Duodenal mucosa (tissue), 2 donors: ENCODE data around the gene CPED1.

Source experiments
- H3K27ac ChIP-seq: one replicate; pipeline ENCODE4 v1.7.0; 2013; ENCODE audit warnings: low read depth, low read length
- H3K27me3 ChIP-seq, 2 donors: one replicate each; pipeline ENCODE4 v1.7.0; 2013; ENCODE audit warnings: low read length in 2 of 2, control low read depth in 1 of 2; ENCODE audit not compliant: insufficient read depth in 2 of 2, control insufficient read depth in 1 of 2
- H3K36me3 ChIP-seq, 2 donors: one replicate each; pipeline ENCODE4 v1.7.0; 2013; ENCODE audit warnings: low read length in 2 of 2, control low read depth in 1 of 2; ENCODE audit not compliant: insufficient read depth in 2 of 2, control insufficient read depth in 1 of 2
- H3K4me1 ChIP-seq, 2 donors: one replicate each; pipeline ENCODE4 v1.7.0; 2013; ENCODE audit warnings: low read length in 2 of 2, control low read depth in 1 of 2; ENCODE audit not compliant: insufficient read depth in 2 of 2, control insufficient read depth in 1 of 2
- H3K4me3 ChIP-seq, 2 donors: one replicate each; pipeline ENCODE4 v1.7.0; 2013; ENCODE audit warnings: low read length in 2 of 2, low read depth in 1 of 2
- H3K9ac ChIP-seq, 2 donors: one replicate each; pipeline ENCODE4 v1.7.0; 2013; ENCODE audit warnings: low read length in 2 of 2, low read depth in 1 of 2
- H3K9me3 ChIP-seq, 2 donors: one replicate each; pipeline ENCODE4 v1.7.0; 2013; ENCODE audit warnings: low read length in 2 of 2, control low read depth in 1 of 2; ENCODE audit not compliant: control insufficient read depth in 1 of 2

CPED1 gene

DNA sequence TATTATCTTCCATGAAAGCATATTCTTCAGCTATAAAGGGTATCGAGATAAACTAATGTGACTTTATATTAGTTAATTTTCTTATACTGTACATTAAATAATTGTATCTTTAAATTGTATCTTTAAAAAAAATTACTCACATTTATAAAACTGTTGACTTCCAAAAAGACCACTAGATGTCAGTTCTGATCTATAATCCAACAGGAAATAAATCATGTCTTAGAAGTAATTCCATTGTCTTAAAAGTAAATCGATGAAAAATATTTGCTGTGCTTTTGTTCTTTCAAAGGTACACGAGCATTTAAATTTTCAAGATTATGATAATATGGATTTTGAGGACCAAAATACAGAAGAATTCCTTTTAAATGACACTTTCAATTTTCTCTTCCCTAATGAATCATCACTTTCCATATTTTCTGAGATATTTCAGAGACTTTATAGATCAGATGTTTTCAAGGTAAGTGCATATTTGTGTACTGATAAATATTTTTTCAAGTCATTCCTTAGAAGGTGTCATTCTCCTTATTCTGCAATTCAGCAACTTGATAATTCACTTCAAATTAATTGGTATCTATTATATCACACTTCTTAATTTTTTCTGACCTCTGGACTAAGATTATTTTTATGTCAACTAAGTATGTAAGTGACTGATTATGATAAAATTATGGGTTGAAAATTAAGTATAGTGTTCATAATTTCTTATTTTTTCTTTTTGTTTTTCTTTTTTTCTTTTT is 138.5 kb downstream of the CPED1 start:
- no peaks in the 10 kb centered on the region for H3K9me3 ChIP-seq
- no peaks in the 10 kb centered on the region for H3K4me1 ChIP-seq
- no peak overlapping the region for H3K4me3 ChIP-seq
- no peaks in the 10 kb centered on the region for H3K27me3 ChIP-seq
- H3K9ac ChIP-seq, result no peak overlapping the region
- no peaks in the 10 kb centered on the region for H3K36me3 ChIP-seq
- no peak overlapping the region for H3K27ac ChIP-seq

DNA sequence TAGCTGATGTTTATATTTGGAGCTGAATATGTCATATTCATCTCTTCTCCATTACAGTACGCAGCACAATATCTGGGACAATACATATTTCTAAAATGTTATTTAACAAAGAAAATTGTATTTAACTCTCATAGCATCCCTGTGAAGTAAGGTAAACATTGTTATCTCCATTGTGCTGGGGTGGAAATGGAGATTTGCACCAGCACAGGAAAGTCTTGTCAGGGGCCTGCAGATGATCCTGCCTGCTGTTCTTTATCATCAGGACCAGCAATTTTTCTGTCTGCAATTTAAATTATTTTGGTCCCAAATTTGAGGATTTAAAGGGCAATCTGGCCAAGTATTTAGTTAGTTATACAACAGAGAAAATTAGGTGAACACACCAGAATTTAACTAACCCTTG is 144.4 kb downstream of the CPED1 start:
- H3K4me1 ChIP-seq, result no peaks in the 10 kb centered on the region
- H3K27ac ChIP-seq, result no peak overlapping the region
- no peak overlapping the region for H3K9ac ChIP-seq
- H3K27me3 ChIP-seq, result no peaks in the 10 kb centered on the region
- no peak overlapping the region for H3K4me3 ChIP-seq
- H3K36me3 ChIP-seq, result no peaks in the 10 kb centered on the region
- no peaks in the 10 kb centered on the region for H3K9me3 ChIP-seq

- Histone ChIP-seq H3K4me3 (no peak overlapping the region), H3K4me1 (no peaks in the 10 kb centered on the region), H3K36me3 (no peaks in the 10 kb centered on the region), H3K27me3 (no peaks in the 10 kb centered on the region), H3K9ac (no peak overlapping the region), H3K9me3 (no peaks in the 10 kb centered on the region), H3K27ac (no peak overlapping the region)
Observed at GRCh38 chr7:121133444-121133843, 144.9 kb downstream of the CPED1 start.

- no peak overlapping the region for H3K4me3 ChIP-seq
- H3K36me3 ChIP-seq, result no peaks in the 10 kb centered on the region
- no peak overlapping the region for H3K27ac ChIP-seq
- H3K27me3 ChIP-seq, result no peaks in the 10 kb centered on the region
- H3K9ac ChIP-seq, result no peak overlapping the region
- H3K9me3 ChIP-seq, result no peaks in the 10 kb centered on the region
- H3K4me1 ChIP-seq, result no peaks in the 10 kb centered on the region
Observed at GRCh38 chr7:121137580-121137979, 149.1 kb downstream of the CPED1 start.

DNA sequence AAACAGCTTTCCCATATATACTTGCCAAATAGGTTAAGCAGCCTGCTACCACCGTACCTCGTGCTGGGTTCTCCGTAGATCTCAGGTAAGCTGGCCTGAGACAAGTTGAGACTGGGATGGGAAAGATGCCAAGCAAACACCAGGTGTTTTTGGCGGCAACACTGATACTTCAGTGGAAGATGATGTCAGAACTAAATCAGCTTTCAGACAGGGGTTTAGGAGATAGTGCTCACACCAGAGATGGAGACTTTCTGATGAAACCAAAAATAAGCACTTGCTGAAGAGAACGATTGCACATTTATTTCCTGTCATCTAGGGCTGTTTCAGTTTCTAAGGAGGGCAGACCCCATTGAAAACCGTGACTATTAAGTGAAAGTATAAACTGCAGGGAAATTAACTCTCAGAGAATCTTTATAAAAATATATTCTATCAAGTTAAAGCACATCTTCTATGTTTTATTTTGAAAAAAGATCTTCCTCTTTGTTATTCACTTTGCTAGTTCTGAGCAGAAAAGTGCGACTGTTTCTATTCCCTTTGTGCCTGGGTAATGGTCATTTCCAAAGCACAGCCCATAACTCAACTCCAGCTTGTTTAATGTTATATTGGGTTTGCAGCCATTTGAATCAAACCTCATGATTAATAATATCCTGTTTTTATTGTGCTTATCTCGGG is 149.9 kb downstream of the CPED1 start:
- Histone ChIP-seq H3K27ac (no peak overlapping the region), H3K36me3 (no peaks in the 10 kb centered on the region), H3K27me3 (no peaks in the 10 kb centered on the region), H3K4me3 (no peak overlapping the region), H3K4me1 (no peaks in the 10 kb centered on the region), H3K9me3 (no peaks in the 10 kb centered on the region), H3K9ac (no peak overlapping the region)

DNA sequence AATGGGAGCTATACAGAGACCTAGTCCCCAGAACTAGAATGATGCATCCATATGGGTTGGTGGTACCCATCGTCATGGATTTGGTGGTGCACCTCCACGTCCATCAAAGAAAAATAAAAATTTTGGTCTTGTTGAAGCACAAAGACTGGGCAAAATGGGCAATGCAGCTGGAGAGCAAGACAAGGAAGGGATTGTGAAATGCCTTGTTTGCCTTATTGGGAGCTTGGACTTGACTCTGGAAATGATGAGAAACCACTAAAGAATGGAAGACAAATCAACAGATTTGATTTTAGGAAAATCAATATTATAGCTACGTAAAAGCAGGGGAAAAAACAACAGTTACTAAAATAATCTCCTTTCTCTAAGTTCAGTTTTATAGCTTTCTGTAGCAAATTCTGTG is 150.9 kb downstream of the CPED1 start:
- Histone ChIP-seq H3K4me1 (no peaks in the 10 kb centered on the region), H3K9ac (no peak overlapping the region), H3K27ac (no peak overlapping the region), H3K27me3 (no peaks in the 10 kb centered on the region), H3K36me3 (no peaks in the 10 kb centered on the region), H3K9me3 (no peaks in the 10 kb centered on the region), H3K4me3 (no peak overlapping the region)

DNA sequence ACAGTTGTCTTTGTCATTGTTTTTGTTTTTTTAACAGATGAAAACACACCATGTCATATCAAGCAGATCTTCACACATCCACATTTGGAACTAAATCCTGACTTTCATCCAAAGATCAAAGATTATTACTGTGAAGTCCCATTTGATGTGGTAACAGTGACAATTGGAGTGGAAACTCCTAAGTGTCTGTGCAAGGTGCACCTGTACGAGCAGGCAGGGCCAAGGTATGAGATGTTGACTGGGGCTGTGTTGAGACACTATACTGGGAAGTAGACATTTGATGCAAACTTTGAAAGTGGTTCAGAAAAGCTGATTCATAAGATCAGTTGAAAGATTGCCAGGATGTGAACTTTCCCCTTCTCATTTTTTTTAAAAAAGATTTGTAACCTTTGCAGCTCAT is 152.3 kb downstream of the CPED1 start:
- no peak overlapping the region for H3K9ac ChIP-seq
- no peaks in the 10 kb centered on the region for H3K9me3 ChIP-seq
- H3K27ac ChIP-seq, result no peak overlapping the region
- H3K4me1 ChIP-seq, result no peaks in the 10 kb centered on the region
- H3K36me3 ChIP-seq, result no peaks in the 10 kb centered on the region
- H3K4me3 ChIP-seq, result no peak overlapping the region
- no peaks in the 10 kb centered on the region for H3K27me3 ChIP-seq

DNA sequence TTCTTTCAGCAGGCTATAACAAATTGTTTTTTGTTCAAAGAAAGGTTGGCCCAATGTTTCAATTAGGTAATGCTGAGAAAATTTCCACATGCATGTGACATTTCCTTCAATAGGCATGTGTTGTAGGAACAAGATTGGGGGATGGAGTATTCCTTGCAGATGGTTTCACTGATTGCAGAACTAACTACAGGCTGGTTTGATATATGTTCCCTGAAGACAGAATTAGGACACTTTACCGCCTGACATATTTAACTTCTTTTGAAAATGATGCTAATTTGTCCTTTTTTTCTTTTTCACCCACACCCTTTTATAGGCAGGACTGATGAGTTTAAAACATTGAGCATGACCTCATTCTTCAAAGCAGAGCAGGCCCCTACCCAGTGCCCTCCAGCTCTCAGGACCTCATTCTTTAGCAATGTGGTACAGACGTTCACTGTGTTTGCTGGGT is 163.3 kb downstream of the CPED1 start:
- no peak overlapping the region for H3K9ac ChIP-seq
- no peaks in the 10 kb centered on the region for H3K4me1 ChIP-seq
- no peak overlapping the region for H3K4me3 ChIP-seq
- H3K27me3 ChIP-seq, result no peaks in the 10 kb centered on the region
- H3K27ac ChIP-seq, result no peak overlapping the region
- H3K9me3 ChIP-seq, result no peaks in the 10 kb centered on the region
- H3K36me3 ChIP-seq, result no peaks in the 10 kb centered on the region

DNA sequence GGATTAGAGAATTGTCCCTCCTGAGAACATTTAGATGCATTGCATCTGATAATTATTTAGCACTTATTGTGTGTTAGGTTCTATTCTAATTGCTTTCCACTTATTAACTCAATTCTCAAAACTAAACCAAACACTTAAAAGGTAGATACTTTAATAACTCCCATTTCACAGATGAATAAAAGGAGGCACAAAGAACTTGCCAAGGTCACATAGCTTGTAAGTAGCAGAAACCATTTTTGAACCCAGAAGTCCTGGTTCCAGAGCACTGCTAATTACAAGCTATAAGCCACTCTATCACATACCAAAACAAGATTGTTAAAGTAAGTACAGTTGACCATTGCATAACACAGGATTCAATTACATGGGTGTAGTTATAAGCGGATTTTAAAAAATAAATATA is 164.9 kb downstream of the CPED1 start:
- Histone ChIP-seq H3K9me3 (no peaks in the 10 kb centered on the region), H3K36me3 (no peaks in the 10 kb centered on the region), H3K4me1 (no peaks in the 10 kb centered on the region), H3K27ac (no peak overlapping the region), H3K9ac (no peak overlapping the region), H3K27me3 (no peaks in the 10 kb centered on the region), H3K4me3 (no peak overlapping the region)

DNA sequence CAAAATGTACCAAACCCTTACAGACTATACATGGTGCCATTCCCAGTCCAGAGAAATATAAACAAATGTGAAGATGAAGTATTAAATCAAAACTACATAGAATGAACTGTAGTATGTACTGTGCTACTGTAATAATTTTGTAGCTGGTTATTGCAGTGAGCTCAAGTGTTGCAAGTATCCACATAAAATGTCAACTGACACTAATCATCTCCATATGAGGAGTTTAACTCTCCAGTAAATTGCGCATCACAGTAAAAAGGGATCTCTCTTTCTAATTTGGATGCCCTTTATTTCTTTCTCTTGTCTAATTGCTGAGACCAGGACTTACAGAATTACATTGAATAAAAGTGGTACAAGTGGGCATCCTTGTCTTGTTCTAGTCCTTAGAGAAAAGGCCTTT is 165.5 kb downstream of the CPED1 start:
- no peak overlapping the region for H3K27ac ChIP-seq
- H3K4me3 ChIP-seq, result no peak overlapping the region
- H3K36me3 ChIP-seq, result no peaks in the 10 kb centered on the region
- H3K27me3 ChIP-seq, result no peaks in the 10 kb centered on the region
- H3K4me1 ChIP-seq, result no peaks in the 10 kb centered on the region
- H3K9me3 ChIP-seq, result no peaks in the 10 kb centered on the region
- H3K9ac ChIP-seq, result no peak overlapping the region
